Measurements from ENCODE around the gene PPP2R5E.

- TF ChIP-seq EP300 (IDR thresholded peaks at IDR 0.05) (no peak), POLR2A (IDR thresholded peaks at IDR 0.05) (no peak), POLR2AphosphoS5 (IDR thresholded peaks at IDR 0.05) (no peak), CTCF (IDR thresholded peaks at IDR 0.05) (no peak)
These were observed 99.8 kb downstream of the PPP2R5E start for GRCh38 chr14:63443361-63443760.
